NCI-H2227 treated with DMSO at 0.1 percent for 48 hours (cell line): ENCODE data around the gene ZNF609.

Experiments
- DNase-seq: peaks from one replicate; lab custom pipeline; 2025; lab: John Stamatoyannopoulos, UW

Gene ZNF609

DNA sequence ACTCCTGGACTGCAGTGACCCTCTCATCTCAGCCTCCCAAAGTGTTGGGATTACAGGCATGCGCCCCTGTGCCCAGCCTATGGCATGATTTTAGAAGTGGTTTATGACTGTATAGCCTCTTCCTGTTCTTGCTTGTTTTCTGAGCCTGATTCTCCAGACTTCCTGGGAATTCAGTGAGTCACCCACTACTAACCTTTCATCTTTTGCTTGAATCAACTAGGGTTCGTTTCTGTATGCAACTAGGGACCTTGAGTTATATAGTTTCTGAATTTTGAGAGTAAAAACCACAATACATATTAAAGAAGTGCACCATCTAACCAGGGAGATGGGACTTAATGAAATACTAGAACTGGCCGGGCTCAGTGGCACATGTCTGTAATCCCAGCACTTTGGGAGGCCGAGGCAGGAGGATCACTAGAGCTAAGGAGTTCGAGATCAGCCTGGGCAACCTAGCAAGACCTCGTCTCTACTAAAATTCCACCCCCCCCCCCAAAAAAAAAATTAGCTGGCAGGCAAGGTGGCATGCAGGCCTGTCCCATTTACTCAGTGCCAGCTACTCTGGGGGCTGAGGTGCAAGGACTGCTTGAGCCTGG is 76.0 kb downstream of the ZNF609 start:
- DNase-seq = no peak

DNA sequence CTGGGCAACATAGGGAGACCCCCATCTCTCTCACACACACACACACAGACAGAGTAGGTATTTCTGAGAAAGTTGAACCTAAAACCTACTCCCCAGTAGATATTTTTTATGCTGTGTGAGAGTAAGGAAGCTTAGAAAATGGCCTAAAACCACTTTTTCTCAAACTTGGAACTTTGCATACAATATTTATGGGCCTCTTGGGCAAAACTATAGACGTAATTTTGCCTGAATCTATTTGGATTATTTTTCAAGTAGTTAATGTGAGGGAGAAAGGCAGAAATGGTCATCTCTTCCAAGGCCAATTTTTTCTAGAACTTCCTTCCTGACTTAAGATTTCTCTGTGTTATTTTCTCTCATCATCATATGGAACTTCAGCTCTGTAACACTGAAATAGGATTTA is 81.7 kb downstream of the ZNF609 start:
- no peak for DNase-seq

- DNase-seq = no peak
Measured at GRCh38 chr15:64544450-64544849, 84.1 kb downstream of the ZNF609 start.

- DNase-seq = no peak
Measured at GRCh38 chr15:64547275-64547674, 86.9 kb downstream of the ZNF609 start.

DNA sequence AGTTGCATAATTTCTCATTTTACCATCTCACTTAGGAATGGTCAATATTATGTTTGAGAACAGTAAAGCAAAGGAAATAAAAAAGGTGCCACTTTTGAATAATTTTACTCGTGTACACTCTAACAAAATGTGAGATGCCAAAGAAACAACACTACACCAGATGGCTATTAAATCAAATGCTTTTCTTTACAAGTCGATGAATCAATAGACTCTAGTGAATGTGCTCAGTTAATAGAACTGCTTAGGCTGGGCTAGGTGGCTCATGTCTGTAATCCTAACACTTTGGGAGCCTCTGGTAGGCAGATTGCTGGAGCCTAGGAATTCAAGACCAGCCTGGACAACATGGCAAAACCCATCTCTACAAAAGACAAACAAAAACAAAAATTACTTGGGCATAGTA is 87.9 kb downstream of the ZNF609 start:
- no peak for DNase-seq

DNA sequence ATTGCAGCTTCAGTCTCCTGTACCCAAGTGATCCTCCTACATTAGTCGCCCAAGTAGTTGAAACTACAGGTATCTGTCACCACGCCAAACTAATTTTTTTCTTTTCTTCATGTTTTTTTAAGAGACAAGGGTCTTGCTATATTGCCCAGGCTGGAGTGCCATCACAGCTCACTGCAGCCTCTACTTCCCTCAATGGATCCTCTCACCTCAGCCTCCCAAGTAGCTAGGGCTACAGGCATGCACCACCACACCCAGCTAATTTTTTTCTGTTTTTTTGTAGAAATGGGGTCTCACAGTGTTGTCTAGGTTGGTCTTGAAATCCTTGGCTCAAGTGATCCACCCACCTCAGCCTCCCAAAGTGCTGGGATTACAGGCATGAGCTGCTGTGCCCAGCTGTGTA is 89.5 kb downstream of the ZNF609 start:
- DNase-seq = no peak

GRCh38 chr15:64552281-64552948 is 92.0 kb downstream of the ZNF609 start:
- no peak for DNase-seq

DNA sequence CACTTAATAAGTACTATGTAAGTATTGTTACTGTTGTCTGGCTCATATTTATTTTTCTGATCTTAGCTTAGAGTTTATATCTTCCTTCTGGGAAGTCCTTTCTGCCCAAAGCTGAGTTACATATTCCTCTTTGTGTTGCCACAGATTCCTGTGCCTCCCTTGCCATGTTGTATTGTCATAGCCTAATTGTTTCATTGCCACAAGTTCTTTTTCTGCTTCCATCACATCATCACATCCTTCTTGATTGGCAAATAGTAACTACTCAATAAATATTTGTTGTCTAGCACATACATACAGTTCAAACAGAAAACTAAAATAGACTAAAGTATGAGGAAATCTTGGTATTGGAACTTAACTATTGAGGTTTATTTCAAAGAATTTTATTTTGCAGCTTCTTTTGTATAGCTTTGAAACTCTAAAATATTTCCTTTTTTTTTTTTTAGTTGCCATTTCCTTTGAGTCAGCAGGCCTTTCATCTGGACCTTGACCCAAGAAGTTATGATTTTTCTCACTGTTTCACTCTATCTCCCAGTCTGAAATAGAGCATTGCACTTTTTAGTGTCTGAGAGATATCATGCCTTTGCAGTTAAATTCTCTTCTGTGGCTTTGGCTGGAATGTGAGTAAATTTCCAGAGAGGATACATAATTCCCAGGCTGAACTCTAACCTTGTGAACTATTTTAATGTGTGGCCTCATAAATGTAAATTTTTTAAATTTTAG is 98.2 kb downstream of the ZNF609 start:
- DNase-seq = no peak

DNA sequence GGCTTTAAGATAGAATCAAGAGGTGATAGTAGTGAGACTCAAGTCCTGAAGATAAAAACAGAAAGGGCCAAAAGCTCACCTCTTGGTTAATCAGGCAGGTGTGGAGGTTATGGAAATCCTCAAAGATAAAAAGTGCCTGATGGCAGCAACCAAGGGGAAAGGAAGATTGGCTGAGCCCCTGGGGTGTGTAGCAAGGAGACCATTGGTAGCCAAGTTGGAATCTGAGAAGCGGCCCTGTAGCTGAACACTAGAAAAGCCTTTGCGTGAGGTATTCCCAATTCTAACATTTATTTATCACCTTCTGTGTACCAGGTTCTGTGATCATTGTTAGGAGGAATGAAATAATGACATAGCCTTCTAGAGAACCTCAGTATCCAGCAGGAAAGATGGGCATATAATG is 98.9 kb downstream of the ZNF609 start:
- no peak for DNase-seq

DNA sequence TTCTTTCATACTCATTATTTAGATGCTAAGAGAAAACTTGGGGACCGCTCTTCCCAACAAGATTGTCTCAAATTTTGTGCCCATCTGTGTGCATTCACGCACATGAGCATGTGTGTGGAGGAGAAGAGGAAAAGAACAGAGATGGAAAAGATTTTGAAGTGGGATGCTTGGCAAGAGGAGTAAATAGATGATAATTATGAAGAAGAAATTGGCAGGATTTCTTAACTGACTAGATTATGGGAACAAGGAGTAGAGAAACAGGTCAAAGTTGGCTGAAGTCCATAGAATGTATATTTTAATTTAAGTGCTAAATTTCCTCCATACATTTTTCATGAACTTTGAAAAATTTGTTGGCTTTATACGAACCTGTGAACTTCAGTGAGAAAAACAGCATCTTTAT is 100.1 kb downstream of the ZNF609 start:
- no peak for DNase-seq

- DNase-seq = no peak
Measured at GRCh38 chr15:64560998-64561397, 100.6 kb downstream of the ZNF609 start.

- no peak for DNase-seq
Measured at GRCh38 chr15:64562003-64562640, 101.7 kb downstream of the ZNF609 start.

- no peak for DNase-seq
Measured at GRCh38 chr15:64566102-64566501, 105.7 kb downstream of the ZNF609 start.

GRCh38 chr15:64566629-64567427 is 106.5 kb downstream of the ZNF609 start:
- DNase-seq = peak; percentile 23

DNA sequence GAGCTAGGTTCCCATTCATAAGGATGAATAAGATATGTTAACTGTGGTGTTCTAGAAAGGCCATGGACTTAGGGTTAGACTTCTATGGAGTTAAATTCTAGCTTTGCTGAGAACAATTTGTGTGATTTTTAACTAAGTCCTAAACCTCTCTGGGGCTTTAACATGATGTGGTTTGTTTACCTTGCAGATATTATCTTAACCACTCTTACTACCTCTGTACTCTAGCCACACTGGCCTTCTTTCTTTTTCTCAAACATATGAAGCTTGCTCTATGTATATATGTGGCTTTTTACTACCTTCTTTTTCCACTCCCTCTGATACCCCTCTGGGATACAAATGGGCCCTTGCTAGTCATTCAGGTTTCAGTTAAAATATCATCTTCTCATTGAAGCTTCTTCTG is 108.4 kb downstream of the ZNF609 start:
- no peak for DNase-seq

GRCh38 chr15:64571857-64572291 is 111.5 kb downstream of the ZNF609 start:
- DNase-seq = no peak

DNA sequence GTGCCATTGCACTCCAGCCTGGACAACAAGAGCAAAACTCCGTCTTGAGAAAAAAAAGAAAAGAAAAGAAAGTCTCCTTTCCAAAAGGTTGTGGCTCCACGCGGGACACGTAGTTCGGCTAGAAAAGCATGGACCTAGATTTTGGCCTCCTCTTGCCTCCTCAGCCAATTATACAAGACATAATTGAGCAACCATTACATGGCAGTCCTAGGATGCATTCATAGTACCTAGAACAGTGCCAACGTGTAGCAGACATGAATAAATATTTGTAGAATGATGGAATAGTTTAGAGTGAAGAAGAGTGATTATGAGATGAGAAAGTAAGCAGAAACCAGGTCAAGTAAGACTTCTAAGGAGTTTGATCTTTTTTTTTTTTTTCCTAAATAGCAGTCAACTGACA is 112.5 kb downstream of the ZNF609 start:
- DNase-seq = no peak

DNA sequence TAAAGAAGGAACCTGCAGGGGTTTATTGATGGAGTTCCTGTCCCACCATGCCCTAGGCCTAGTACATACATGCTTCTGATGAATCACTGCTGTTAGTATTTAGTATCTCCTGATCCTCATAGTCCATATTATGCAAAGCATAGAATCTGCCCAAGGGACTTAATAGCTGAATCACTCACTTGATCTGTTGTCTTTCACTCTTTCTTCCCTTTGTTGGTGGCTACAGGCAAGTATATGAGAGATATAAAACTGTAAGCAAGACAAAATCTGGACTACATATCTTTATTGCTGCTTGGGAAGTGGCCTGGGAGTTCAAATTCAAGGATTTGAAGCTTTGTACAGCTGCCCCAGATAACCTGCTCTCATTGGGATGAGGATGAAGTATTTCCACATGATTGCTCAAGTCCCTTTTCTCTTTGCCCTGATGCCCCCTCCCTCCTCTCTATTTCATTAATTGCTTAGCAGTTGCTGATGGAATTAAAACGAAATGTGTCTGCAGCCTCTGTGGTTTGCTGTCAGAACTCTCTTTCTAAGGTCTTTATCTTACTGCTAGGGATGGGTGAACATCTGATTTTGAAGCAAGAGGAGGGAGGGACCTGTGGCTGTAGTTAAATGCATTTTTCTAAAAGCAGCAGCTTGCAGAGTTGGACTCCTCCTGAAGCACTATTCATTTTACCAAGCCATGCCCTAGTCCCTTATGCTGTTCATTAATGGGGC is 114.1 kb downstream of the ZNF609 start:
- no peak for DNase-seq

DNA sequence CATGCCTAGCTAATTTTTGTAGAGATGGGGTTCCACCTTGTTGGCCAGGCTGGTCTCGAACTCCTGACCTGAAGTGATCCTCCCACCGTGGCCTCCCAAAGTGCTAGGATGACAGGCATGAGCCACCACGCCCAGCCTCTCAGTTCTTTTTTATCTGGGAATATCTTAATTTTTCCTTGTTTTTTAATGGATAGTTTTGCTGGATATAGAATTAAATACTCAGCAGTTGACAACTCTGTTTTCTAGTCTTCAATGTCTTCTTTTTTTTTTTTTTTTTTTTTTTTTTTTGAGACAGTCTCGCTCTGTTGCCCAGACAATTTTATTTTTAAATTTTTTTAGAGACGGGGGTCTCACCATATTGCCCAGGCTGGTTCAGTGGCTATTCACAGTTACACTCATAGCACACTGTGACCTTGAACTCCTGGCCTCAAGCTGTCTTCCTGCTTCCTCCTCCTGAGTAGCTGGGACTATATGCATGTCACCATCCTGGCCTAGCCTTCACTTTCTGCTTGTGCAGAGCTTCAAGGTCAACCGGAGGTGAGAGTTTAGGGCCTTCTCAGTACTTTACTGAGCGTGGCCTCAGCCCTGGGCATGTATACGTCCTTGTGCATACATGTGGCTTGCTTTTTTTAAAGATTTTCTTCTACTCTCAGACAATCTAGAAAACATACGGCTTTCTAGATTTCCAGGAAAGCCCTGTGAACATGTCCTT is 120.5 kb downstream of the ZNF609 start:
- no peak for DNase-seq

GRCh38 chr15:64581408-64581761 is 121.0 kb downstream of the ZNF609 start:
- DNase-seq = no peak

DNA sequence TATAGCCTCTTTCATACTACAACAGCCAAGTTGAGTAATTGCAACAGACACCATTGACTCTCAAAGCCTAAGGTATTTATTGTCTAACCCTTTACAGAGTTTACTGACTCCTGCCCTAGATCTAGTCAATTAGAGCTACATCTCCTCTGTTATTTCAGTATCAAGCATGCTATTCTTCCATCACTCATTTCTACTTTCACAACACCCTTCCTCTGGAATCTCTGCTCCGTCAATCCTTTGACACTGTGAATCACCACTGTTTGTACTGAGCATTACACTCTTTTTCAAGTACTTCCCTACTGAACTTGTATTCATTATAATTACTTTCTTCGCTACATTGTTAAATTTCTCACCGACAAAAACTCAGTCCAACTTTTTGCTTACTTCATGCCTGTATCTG is 121.8 kb downstream of the ZNF609 start:
- DNase-seq = no peak
